HL-60 (cell line): ENCODE data around the gene TNKS1BP1.

Experiments
- GABPA ChIP-seq: IDR thresholded peaks from 2 replicates; pipeline ENCODE4 v1.6.1; 2012; ENCODE audit warnings: low read depth
- POLR2AphosphoS5 ChIP-seq: IDR thresholded peaks from 2 replicates; pipeline ENCODE4 v1.6.1; 2012; ENCODE audit warnings: low read depth
- TF ChIP-seq, protein P1 (sequence below): IDR thresholded peaks from one replicate; pipeline ENCODE4 v1.5.1; 2011; ENCODE audit warnings: low read length, control low read depth, inconsistent platforms; ENCODE audit not compliant: insufficient read depth
- TF ChIP-seq, protein P2 (sequence below): IDR thresholded peaks from 2 replicates; pipeline ENCODE4 v1.6.1; 2012; ENCODE audit warnings: low read depth; ENCODE audit not compliant: insufficient replicate concordance

DNA sequence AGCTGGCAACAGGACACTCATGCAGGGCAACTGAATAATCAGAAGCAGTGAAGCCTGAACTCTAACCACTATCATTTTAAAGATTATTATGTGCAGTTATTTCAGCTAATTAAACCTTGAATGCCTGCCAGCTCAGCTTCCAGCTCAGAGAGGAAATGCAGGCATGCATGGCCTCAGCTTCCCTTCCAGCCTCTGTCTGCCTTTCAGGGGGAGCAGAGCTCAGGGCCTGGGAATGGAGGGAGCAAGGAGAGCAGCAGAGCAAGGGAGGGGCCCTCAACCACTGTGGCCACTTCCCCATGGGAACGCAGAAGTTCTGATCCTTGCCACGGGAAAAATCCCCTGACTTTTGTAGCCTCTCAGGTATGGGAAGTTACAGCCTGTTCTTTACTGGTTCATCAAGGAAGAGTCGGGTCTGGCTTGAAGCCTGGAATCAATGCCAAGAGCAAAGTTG is 55.2 kb downstream of the TNKS1BP1 start:
- TF ChIP-seq, protein P1, sequence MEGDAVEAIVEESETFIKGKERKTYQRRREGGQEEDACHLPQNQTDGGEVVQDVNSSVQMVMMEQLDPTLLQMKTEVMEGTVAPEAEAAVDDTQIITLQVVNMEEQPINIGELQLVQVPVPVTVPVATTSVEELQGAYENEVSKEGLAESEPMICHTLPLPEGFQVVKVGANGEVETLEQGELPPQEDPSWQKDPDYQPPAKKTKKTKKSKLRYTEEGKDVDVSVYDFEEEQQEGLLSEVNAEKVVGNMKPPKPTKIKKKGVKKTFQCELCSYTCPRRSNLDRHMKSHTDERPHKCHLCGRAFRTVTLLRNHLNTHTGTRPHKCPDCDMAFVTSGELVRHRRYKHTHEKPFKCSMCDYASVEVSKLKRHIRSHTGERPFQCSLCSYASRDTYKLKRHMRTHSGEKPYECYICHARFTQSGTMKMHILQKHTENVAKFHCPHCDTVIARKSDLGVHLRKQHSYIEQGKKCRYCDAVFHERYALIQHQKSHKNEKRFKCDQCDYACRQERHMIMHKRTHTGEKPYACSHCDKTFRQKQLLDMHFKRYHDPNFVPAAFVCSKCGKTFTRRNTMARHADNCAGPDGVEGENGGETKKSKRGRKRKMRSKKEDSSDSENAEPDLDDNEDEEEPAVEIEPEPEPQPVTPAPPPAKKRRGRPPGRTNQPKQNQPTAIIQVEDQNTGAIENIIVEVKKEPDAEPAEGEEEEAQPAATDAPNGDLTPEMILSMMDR = no peak
- TF ChIP-seq, protein P2, sequence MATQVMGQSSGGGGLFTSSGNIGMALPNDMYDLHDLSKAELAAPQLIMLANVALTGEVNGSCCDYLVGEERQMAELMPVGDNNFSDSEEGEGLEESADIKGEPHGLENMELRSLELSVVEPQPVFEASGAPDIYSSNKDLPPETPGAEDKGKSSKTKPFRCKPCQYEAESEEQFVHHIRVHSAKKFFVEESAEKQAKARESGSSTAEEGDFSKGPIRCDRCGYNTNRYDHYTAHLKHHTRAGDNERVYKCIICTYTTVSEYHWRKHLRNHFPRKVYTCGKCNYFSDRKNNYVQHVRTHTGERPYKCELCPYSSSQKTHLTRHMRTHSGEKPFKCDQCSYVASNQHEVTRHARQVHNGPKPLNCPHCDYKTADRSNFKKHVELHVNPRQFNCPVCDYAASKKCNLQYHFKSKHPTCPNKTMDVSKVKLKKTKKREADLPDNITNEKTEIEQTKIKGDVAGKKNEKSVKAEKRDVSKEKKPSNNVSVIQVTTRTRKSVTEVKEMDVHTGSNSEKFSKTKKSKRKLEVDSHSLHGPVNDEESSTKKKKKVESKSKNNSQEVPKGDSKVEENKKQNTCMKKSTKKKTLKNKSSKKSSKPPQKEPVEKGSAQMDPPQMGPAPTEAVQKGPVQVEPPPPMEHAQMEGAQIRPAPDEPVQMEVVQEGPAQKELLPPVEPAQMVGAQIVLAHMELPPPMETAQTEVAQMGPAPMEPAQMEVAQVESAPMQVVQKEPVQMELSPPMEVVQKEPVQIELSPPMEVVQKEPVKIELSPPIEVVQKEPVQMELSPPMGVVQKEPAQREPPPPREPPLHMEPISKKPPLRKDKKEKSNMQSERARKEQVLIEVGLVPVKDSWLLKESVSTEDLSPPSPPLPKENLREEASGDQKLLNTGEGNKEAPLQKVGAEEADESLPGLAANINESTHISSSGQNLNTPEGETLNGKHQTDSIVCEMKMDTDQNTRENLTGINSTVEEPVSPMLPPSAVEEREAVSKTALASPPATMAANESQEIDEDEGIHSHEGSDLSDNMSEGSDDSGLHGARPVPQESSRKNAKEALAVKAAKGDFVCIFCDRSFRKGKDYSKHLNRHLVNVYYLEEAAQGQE = no peak
- TF ChIP-seq POLR2AphosphoS5 = no peak
- no peak for TF ChIP-seq GABPA
